HG03342 (cell line): ENCODE measurements around the gene PSG11.
"Not testable (repeated sequence)": the region's sequence is repeated elsewhere in the genome, so short reads cannot be mapped to it uniquely, and the experiment has no call there.

Source experiments
- ATAC-seq: cut with Tn5 transposase; IDR thresholded peaks from one replicate; pipeline ENCODE4 v1.9.1; 2021; ENCODE audit warnings: mild to moderate bottlenecking, moderate library complexity; ENCODE audit not compliant: unreplicated experiment

Gene PSG11

GRCh38 chr19:43026369-43026768, at the start of gene PSG11:
PSG11 (minus strand) TSS chr19:43026469; CDS start chr19:43026372, 97 bp downstream.
- not testable (repeated sequence) for ATAC-seq

- not testable (repeated sequence) for ATAC-seq
These were observed 36.1 kb upstream of the PSG11 start for GRCh38 chr19:43062418-43062817.

- not testable (repeated sequence) for ATAC-seq
These were observed 35.1 kb upstream of the PSG11 start for GRCh38 chr19:43061326-43061725.

GRCh38 chr19:43060254-43060653, 34.0 kb upstream of the PSG11 start:
- not testable (repeated sequence) for ATAC-seq

- not testable (repeated sequence) for ATAC-seq
These were observed 33.2 kb upstream of the PSG11 start for GRCh38 chr19:43059482-43059881.

- not testable (repeated sequence) for ATAC-seq
These were observed 32.2 kb upstream of the PSG11 start for GRCh38 chr19:43058440-43058839.

GRCh38 chr19:43047966-43048365, 21.7 kb upstream of the PSG11 start:
- not testable (repeated sequence) for ATAC-seq

GRCh38 chr19:43046578-43046977, 20.3 kb upstream of the PSG11 start:
- ATAC-seq = not testable (repeated sequence)

- not testable (repeated sequence) for ATAC-seq
These were observed 17.4 kb upstream of the PSG11 start for GRCh38 chr19:43043492-43044180.

GRCh38 chr19:43031645-43032044, 5.4 kb upstream of the PSG11 start:
- ATAC-seq = not testable (repeated sequence)

GRCh38 chr19:43028866-43029265, 2.6 kb upstream of the PSG11 start:
- no peak for ATAC-seq

GRCh38 chr19:43027985-43028384, 1.7 kb upstream of the PSG11 start:
- not testable (repeated sequence) for ATAC-seq

GRCh38 chr19:43027061-43027460, 792 bp upstream of the PSG11 start:
- ATAC-seq = not testable (repeated sequence)

- ATAC-seq = not testable (repeated sequence)
These were observed 4.2 kb downstream of the PSG11 start for GRCh38 chr19:43022098-43022497.

GRCh38 chr19:43021629-43022028, 4.6 kb downstream of the PSG11 start:
- ATAC-seq = not testable (repeated sequence)

- ATAC-seq = not testable (repeated sequence)
These were observed 6.7 kb downstream of the PSG11 start for GRCh38 chr19:43019588-43019987.

GRCh38 chr19:43005841-43006240, 20.4 kb downstream of the PSG11 start:
- ATAC-seq = not testable (repeated sequence)

GRCh38 chr19:43004846-43005245, 21.4 kb downstream of the PSG11 start:
- ATAC-seq = not testable (repeated sequence)

- not testable (repeated sequence) for ATAC-seq
These were observed 22.6 kb downstream of the PSG11 start for GRCh38 chr19:43003634-43004033.

GRCh38 chr19:43002948-43003347, 23.3 kb downstream of the PSG11 start:
- not testable (repeated sequence) for ATAC-seq

GRCh38 chr19:42996161-42996560, 30.1 kb downstream of the PSG11 start:
- ATAC-seq = not testable (repeated sequence)

GRCh38 chr19:42992029-42992604, 34.2 kb downstream of the PSG11 start:
- ATAC-seq = not testable (repeated sequence)
